ENCODE measurements around the gene POLD3.
"Not testable (repeated sequence)": the region's sequence is repeated elsewhere in the genome, so short reads cannot be mapped to it uniquely, and the experiment has no call there.

DNA sequence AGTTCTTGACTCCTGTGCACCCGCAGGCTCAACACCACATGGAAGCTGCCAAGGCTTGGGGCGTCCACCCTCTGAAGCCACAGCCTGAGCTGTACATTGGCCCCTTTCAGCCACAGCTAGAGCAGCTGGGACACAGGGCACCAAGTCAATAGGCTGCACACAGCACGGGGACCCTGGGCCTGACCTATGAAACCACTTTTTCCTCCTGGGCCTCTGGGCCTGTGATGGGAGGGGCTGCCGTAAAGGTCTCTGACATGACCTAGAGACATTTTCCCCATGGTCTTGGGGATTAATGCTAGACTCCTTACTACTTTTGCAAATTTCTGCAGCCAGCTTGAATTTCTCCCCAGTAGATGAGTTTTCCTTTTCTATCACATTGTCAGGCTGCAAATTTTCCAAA, 66.7 kb downstream of the POLD3 start:
- TF ChIP-seq, protein P1, sequence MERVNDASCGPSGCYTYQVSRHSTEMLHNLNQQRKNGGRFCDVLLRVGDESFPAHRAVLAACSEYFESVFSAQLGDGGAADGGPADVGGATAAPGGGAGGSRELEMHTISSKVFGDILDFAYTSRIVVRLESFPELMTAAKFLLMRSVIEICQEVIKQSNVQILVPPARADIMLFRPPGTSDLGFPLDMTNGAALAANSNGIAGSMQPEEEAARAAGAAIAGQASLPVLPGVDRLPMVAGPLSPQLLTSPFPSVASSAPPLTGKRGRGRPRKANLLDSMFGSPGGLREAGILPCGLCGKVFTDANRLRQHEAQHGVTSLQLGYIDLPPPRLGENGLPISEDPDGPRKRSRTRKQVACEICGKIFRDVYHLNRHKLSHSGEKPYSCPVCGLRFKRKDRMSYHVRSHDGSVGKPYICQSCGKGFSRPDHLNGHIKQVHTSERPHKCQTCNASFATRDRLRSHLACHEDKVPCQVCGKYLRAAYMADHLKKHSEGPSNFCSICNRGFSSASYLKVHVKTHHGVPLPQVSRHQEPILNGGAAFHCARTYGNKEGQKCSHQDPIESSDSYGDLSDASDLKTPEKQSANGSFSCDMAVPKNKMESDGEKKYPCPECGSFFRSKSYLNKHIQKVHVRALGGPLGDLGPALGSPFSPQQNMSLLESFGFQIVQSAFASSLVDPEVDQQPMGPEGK (CRISPR knock-in tag; IDR thresholded peaks at IDR 0.05; ENCODE audit: borderline replicate concordance): not testable (repeated sequence)
- not testable (repeated sequence) for TF ChIP-seq CSRNP3 (CRISPR knock-in tag; IDR thresholded peaks at IDR 0.05)
